ENCODE measurements around the gene ANP32E. TPM values are rescaled to one million over a fixed set of nuclear protein-coding genes. Genes with fewer than 3 reads are reported as not detected.
A peak's percentile ranks its signal among the peaks of the same experiment; 100 is the strongest.

ANP32E gene
- total and polyA plus RNA-seq, 2 experiments from 2014 or later = 20.0 to 26.1 TPM

GRCh38 chr1:150178548-150178947, 57.4 kb downstream of the ANP32E start:
- Histone ChIP-seq H3K4me2 (no peak overlapping the region), H3K36me3 (replicated peaks; ENCODE audit: insufficient read depth, low read depth) (no peaks in the 10 kb centered on the region), H3K4me3 (no peak overlapping the region), H3K4me1 (ENCODE audit: insufficient read depth) (no peaks in the 10 kb centered on the region), H3K79me2 (no peaks in the 10 kb centered on the region), H2AFZ (no peak overlapping the region), H3K27ac (no peak overlapping the region), H4K20me1 (ENCODE audit: insufficient read depth, poor library complexity, severe bottlenecking) (no peaks in the 10 kb centered on the region), H3K9me2 (replicated peaks; ENCODE audit: insufficient read depth) (no peaks in the 10 kb centered on the region), H3K27me3 (no peaks in the 10 kb centered on the region), H3K9me3 (ENCODE audit: low read depth) (no peaks in the 10 kb centered on the region)
- DNase-seq (ENCODE audit: low spot score) = no peak
- TF ChIP-seq EZH2 (IDR thresholded peaks at IDR 0.05; ENCODE audit: borderline replicate concordance) = no peak
- no peak for TF ChIP-seq EZH2phosphoT487 (IDR thresholded peaks at IDR 0.05; ENCODE audit: low read depth, severe bottlenecking, unreplicated experiment)
- TF ChIP-seq CTCF (IDR thresholded peaks at IDR 0.05; ENCODE audit: poor library complexity) = no peak

DNA sequence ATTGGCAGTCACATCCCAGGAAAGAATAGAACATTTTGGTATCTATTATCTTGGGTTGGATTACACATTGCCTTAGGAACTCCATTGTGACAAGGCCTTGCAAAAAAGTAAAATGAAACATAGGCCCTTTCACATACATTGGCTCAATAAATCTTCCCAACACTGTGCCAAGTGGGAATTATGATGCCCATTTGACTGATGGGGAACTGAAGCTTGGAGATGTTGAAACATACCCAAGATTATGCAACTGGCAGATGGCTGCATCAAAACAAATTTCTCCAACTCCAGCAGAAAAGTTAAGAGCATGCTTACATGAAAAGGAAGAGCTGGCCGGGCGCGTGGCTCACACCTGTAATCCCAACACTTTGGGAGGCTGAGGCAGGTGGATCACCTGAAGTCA, 59.3 kb downstream of the ANP32E start:
- Histone ChIP-seq H3K27ac (no peak overlapping the region), H3K9me3 (ENCODE audit: low read depth) (no peaks in the 10 kb centered on the region), H3K4me2 (no peak overlapping the region), H3K36me3 (replicated peaks; ENCODE audit: insufficient read depth, low read depth) (no peaks in the 10 kb centered on the region), H3K79me2 (no peaks in the 10 kb centered on the region), H4K20me1 (ENCODE audit: insufficient read depth, poor library complexity, severe bottlenecking) (no peaks in the 10 kb centered on the region), H3K27me3 (no peaks in the 10 kb centered on the region), H3K4me1 (ENCODE audit: insufficient read depth) (no peaks in the 10 kb centered on the region), H2AFZ (no peak overlapping the region), H3K9me2 (replicated peaks; ENCODE audit: insufficient read depth) (no peaks in the 10 kb centered on the region), H3K4me3 (no peak overlapping the region)
- no peak for DNase-seq (ENCODE audit: low spot score)
- 96% methylated on average over 3 of the region's 3 CpGs for WGBS (ENCODE audit: low lambda C conversion rate, missing lambda C conversion rate)
- no peak for TF ChIP-seq CTCF (IDR thresholded peaks at IDR 0.05; ENCODE audit: poor library complexity)
- TF ChIP-seq EZH2 (IDR thresholded peaks at IDR 0.05; ENCODE audit: borderline replicate concordance) = no peak
- no peak for TF ChIP-seq EZH2phosphoT487 (IDR thresholded peaks at IDR 0.05; ENCODE audit: low read depth, severe bottlenecking, unreplicated experiment)

- Histone ChIP-seq H3K4me1 (ENCODE audit: insufficient read depth) (no peaks in the 10 kb centered on the region), H3K27ac (peak overlapping the region; percentile 37), H3K4me3 (no peak overlapping the region), H3K36me3 (replicated peaks; ENCODE audit: insufficient read depth, low read depth) (no peaks in the 10 kb centered on the region), H3K9me2 (replicated peaks; ENCODE audit: insufficient read depth) (no peaks in the 10 kb centered on the region), H2AFZ (no peak overlapping the region), H3K27me3 (no peaks in the 10 kb centered on the region), H4K20me1 (ENCODE audit: insufficient read depth, poor library complexity, severe bottlenecking) (no peaks in the 10 kb centered on the region), H3K9me3 (ENCODE audit: low read depth) (no peaks in the 10 kb centered on the region), H3K4me2 (no peak overlapping the region), H3K79me2 (no peaks in the 10 kb centered on the region)
- no peak for DNase-seq (ENCODE audit: low spot score)
- TF ChIP-seq EZH2 (IDR thresholded peaks at IDR 0.05; ENCODE audit: borderline replicate concordance) (no peak), EZH2phosphoT487 (IDR thresholded peaks at IDR 0.05; ENCODE audit: low read depth, severe bottlenecking, unreplicated experiment) (no peak), CTCF (IDR thresholded peaks at IDR 0.05; ENCODE audit: poor library complexity) (no peak)
- 56% methylated on average over 7 of the region's 7 CpGs for WGBS (ENCODE audit: low lambda C conversion rate, missing lambda C conversion rate)
These were observed 62.7 kb downstream of the ANP32E start for GRCh38 chr1:150173141-150173585.

- no peak overlapping the region for H3K4me3 ChIP-seq
- no peaks in the 10 kb centered on the region for H3K9me3 ChIP-seq (ENCODE audit: low read depth)
- H3K4me1 ChIP-seq (ENCODE audit: insufficient read depth) = no peaks in the 10 kb centered on the region
- H4K20me1 ChIP-seq (ENCODE audit: insufficient read depth, poor library complexity, severe bottlenecking) = no peaks in the 10 kb centered on the region
- H3K9me2 ChIP-seq (replicated peaks; ENCODE audit: insufficient read depth) = no peaks in the 10 kb centered on the region
- no peaks in the 10 kb centered on the region for H3K79me2 ChIP-seq
- no peak for DNase-seq (ENCODE audit: low spot score)
- no peak for TF ChIP-seq CTCF (IDR thresholded peaks at IDR 0.05; ENCODE audit: poor library complexity)
- no peak for TF ChIP-seq EZH2 (IDR thresholded peaks at IDR 0.05; ENCODE audit: borderline replicate concordance)
- TF ChIP-seq EZH2phosphoT487 (IDR thresholded peaks at IDR 0.05; ENCODE audit: low read depth, severe bottlenecking, unreplicated experiment) = no peak
- no peak overlapping the region for H3K4me2 ChIP-seq
- H3K27ac ChIP-seq = peak overlapping the region; percentile 20
- 46% methylated on average over 2 of the region's 2 CpGs for WGBS (ENCODE audit: low lambda C conversion rate, missing lambda C conversion rate)
- H2AFZ ChIP-seq = no peak overlapping the region
- H3K36me3 ChIP-seq (replicated peaks; ENCODE audit: insufficient read depth, low read depth) = no peaks in the 10 kb centered on the region
- H3K27me3 ChIP-seq = no peaks in the 10 kb centered on the region
These were observed 64.1 kb downstream of the ANP32E start for GRCh38 chr1:150171801-150172200.

Data from hepatocyte (in vitro differentiated cells).